GM21381 (cell line): ENCODE data around the gene VPS54.
"Not testable (repeated sequence)": the region's sequence is repeated elsewhere in the genome, so short reads cannot be mapped to it uniquely, and the experiment has no call there.

Experiments used
- ATAC-seq: cut with Tn5 transposase; IDR thresholded peaks from one replicate; pipeline ENCODE4 v1.9.1; 2021; ENCODE audit warnings: mild to moderate bottlenecking, moderate library complexity; ENCODE audit not compliant: unreplicated experiment

Gene VPS54

DNA sequence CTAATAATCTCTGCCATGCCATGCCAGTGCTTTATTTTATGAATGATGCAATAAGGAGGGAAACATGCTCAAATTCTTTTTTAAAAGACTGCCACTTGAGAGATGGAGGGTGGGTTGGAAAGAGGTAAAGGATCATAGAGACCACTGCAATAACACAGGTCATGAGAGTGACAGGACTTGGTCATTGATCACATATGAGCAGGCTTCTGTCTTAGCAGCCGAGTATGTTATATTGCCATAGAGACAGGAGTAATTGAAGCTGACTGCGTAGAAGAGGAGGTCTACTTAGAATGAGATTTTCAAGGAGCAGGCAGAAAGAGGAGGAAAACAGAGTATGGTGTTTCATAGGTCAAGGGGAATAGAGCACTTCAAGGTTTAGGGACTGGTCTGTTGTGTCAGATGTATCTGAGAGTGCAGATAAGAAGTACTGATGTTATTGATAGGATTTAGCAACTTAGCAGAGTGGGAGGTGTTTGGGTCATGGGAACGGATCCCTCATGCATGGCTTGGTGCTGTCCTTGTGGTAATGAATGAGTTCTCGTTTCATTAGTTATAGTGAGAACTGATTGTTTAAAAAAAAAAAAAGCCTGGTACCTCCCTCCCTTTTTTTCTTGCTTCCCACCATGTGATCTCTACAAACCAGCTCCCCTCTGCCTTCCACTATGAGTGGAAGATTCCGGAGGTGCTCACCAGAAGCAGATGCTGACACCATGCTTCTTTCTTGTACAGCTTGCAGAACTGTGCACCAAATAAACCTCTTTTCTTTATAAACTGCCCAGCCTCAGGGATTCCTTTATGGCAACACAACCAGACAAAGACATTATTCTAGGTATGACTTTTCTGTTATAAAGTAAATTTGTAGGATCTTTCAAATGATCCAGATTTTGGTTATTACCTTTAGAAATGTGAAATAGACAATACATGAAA is 144.8 kb downstream of the VPS54 start:
- no peak for ATAC-seq

DNA sequence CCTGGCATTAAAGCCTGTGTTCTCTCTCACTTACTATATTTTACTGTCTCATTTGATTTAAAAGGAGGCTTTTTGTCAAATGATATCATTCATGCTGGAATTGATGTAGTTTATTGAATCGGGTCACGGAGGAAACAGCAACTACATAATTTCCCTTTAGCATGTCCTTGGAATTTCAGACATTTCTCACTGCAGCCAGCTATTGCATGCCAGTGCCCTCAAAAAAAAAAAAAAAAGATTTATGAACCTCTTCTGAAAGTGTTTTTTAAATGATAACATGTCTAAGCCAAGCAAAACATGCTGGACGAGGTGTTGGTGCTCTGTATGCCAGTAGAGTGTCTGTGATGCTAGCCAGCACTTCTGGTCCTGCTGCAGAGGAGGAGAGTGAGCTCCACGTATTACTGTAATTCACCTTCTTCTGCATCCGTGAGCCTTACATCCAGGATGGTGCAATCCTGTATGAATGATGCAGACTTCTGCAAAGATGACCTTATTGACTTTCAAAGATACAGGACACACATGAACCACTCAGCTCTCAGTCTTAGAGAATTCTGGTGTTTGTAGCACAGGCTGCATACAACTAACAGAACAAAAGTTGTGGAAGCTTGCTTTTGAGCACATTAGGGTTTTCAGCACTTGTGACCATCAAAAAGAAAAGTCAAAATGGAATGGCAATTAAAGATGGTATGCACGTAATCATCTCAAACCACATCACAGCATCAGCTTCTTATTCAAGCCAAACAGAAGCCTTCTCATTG is 146.5 kb downstream of the VPS54 start:
- no peak for ATAC-seq

DNA sequence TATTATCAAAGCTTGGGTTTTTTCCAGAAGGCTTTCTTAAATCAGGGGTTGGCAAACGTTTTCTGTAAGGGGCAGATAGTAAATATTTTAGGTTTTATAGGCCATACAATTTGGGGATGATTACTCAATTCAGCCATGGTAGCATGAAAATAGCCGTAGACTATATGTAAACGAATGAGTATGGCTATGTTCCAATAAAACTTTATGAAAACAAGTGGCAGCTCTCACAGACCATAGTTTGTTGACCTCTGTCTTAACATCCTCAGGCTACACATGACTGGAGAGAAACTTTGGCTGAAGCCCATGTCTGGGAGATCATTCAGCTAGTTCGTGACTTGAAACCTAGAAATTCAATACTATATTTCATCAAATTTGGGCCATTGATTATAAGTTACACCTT is 147.4 kb downstream of the VPS54 start:
- no peak for ATAC-seq

DNA sequence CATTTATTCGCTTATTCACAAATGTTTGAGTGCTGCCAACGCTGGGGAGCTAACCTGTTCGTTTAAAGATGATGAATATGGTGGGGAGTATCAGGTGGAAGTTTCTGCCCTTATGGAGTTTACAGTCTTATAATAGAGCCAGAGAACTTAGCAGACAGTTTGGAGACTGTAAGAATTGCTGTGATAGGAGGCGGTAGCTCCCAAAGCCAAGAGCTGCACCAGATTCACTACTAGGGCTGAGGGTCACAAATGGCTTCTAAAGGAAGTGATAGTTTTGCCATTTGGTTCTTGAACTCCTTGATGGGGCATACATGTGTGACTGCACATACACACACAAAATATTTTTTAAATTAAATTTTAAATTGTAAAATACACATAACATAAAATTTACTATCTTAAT is 148.5 kb downstream of the VPS54 start:
- no peak for ATAC-seq

DNA sequence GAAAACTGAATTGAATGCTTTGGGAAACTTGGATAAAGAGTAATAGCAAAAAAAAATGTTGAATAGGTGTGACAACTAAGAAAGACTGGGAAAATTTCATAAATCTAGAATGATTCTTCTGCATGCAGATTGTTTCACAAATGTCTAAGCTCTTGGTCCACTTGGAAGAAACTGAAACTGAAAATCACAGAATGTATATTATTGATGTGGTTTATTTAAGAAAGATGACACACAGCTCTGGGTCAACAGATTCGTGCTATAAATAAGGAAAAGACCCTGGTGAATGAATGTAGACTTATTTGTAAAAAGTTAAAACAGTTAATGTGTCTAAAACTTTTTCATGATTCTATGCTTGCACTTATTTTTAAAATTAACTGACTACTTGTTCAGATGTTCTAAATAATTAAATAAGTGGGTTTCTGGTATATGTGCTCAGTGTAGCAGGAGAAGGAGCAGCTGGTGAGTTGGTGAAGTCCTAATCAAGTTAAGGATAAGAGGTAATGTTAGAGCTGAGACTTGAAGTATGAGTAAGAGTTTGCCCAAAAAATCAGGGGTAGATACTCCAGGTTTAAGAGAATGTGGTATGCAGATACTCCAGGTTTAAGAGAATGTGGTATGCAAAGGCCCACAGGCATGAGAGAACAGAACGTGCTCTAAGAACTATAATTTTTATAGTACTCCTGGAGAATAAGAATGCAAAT is 153.1 kb downstream of the VPS54 start:
- no peak for ATAC-seq

DNA sequence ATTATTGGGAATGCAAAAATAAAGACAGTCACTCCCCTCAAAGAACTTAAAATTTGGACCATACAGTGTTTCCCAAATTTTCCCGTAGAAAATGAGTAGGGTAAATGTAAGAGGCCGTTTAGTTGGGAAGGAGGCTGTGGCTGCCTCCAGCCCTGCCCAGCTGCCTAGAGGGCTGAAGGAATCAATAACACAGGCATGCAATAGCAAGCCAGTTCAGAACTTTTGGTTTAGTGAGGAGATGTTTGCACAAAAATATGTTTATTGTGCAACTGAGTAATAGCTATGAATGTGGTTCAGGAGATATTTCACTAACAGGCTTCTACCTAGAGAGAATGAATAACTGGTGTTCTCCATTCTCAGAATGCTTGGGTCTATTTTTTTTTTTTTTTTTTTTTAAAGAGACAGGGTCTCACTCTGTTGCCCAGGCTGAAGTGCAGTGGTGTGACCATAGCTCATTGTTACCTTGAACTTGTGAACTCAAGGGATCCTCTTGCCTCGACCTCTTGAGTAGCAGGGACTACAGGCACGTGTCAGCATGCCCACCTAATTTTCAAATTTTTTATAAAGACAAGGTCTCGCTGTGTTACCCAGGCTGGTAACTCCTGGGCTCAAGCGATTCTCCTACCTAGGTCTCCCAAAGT is 153.9 kb downstream of the VPS54 start:
- ATAC-seq = no peak

DNA sequence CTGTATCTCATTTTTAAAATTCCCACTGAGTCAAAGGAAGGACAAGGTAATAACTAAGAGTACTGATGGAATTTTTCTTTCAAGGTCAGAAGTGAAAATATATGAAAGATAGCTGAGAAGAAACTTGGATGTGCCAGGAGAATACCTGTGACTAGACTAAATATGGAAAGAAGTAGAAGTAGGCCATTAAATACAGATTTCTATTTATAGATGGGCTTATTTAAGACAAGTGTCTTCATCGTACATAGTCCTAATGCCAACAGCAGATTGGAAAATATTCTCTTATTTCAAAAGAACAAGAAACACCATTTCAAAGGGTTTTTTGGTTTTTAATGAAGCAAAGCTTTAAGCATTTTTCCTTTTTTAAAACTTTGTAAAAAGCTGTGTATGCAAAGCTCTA is 155.5 kb downstream of the VPS54 start:
- ATAC-seq = no peak

DNA sequence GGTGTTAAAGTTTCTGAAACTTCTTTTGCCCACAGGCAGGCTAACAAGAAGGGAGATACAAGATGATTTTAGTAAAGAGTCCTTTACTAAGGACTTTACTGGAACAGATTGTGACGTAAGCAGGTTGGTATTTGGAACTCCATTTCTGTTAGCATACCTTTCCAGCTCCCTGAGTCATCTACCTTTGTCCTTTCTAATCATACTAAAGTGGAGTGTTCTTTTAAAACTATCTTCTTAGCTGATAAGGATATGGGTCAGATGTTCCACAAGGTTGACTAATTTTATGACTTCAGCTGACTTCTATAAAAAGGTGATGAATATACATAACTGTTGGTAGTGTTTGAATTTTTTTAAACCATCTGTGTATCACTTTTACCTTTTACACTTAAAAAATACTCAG is 156.4 kb downstream of the VPS54 start:
- ATAC-seq = no peak

DNA sequence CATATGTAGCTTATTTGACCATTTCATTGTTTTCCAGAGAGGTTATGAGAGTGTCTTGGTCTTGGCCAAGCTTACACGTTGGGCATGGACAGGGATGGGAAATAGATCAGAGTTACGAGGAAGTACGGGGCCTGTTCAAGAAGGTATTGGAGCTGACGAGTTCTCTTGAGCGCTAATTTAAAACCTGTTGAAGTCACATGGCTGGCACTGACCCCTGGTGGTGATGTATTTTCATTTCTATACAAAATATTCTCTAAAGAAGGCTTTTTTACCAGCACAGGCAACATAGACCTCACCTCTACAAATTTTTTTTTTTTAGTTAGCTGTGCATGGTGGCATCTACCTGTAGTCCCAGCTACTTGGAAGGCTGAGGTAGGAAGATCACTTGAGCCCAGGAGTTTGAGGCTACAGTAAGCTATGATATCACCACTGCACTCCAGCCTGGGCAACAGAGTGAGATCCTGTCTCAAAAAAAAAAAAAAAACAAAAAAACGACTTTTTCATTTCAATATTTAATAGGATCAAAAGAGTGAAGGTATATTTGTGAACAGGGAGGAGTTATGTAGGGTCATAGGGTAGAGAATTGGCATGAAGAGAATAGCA is 157.9 kb downstream of the VPS54 start:
- ATAC-seq = peak; percentile 58

DNA sequence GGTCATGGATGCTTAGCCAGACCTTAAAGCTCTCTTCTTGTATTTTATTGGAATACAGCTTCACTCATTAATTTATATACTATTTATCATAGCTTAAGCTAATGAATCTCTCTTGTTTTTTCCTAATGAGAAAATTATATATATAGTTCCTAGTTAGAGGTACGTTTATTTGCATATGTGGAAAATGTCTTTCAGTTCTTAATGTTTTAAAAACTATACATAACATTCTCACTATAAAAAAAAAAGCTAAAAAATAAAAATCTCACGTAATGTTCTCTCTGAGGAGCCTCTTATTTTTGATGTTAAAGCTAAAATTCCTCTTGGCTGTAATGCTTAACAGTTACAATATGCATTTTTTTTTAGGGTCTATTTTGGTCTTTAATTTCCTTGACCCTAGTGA is 160.9 kb downstream of the VPS54 start:
- no peak for ATAC-seq

DNA sequence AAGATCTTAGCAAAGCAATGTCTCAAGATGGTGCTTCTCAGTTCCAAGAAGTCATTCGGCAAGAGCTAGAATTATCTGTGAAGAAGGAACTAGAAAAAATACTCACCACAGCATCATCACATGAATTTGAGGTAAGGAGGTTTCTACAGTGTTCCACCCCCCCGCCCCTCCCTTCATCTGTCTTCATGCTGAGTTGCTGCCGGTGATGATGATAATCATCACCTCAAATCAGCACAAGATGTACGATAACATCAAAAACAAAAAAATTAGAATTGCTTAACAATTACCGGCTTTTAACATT is 163.0 kb downstream of the VPS54 start:
- ATAC-seq = no peak

DNA sequence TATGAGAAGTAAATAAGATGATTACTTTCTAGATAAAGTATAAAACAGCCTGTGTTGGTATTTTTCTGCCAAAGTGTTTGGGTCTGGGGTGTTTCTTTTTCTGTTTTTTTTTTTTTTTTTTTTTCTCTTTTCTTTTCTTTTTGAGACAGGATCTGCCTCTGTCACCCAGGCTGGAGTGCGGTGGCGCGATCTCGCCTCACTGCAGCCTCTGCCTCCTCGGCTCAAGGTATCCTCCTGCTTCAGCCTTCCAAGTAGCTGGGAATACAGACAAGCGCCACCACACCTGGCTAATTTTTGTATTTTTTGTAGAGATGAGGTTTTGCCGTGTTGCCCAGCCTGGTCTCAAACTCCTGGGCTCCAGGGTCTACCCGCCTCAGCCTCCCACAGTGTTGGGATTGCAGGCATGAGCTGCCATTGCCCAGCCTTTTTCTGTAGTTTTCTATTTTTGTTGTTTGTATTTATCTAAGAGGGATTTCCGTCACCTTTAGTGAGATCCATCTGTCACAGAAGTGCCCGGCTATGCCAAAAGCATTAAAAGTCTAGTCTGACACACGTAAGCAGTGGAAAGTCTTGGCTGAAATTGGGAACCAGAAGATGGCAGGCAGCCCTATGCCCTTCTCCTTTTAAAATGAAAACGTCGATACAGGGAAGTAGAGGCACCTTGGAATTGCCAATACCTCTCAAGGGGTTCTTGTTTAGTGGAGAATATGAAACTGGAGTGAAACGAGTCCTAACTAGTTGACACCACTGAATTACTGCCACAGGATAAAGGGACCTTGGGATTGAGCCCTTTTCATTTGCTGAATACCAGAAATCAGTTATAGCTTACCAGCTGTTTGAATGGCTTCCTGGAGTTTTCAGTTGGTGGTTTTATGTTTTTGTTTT is 163.6 kb downstream of the VPS54 start:
- ATAC-seq = no peak

DNA sequence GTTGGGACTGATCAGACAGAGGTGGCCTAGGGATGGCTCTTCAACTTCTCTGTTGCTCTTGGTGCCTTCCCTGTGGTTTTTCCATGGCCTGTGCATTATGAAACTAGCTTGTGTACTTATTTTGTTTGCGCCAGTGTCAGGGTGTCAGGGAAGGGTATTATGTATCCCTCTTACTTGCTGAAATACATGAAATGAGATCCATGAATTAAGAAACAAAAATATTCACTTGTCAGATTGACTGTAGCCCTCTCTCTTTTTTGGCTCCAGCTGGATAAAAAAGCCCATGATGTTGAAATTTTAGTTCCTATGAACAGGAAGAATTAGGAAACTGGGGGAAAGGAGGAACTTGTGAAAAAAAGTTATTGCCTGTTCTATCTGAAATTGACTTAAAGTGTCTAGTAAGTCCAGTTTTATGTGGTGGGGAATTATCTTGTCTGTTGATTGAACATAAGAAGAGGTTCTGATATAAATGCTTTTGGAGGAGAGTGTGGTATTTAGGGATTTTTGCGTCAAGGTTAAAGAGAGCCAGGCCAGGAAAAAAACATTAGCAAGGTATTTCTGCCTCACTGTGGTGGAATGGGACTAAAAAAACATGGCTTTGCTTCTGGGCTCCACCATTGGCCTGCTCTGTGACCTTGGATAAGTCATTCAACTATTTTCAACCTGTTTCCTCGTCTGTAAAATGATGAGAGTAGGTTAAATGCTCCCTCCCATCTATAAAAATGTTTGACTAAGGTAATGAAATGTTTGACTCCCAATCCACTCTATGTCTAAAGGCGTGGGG is 165.5 kb downstream of the VPS54 start:
- no peak for ATAC-seq

DNA sequence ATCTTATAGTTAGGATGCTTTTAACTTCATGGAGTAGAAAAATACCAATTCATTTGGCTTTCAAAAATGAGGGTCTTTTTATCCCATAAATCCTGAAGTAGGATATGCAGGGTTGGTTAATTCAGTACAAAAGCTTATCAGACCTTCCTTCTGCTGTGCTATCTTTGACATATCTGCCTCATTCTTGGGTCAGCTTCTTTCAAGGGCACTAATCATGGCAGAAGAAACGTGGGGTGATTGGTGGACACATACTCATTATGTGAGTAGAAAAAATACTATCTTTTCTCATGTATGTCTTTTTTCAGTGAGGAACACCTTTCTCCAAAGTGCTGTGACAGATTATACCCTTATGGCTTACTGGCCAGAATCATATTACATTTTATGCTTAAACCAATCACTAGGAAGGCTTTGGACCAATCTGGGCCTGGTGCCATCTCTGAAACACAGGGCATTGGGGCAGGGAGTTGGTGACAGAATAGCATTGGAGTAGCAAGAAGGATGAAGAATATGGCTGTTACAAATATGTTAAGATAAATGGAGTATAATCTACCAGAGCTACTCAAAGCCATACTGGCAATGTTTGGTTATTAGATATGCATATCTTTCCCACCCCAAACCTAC is 167.4 kb downstream of the VPS54 start:
- no peak for ATAC-seq

DNA sequence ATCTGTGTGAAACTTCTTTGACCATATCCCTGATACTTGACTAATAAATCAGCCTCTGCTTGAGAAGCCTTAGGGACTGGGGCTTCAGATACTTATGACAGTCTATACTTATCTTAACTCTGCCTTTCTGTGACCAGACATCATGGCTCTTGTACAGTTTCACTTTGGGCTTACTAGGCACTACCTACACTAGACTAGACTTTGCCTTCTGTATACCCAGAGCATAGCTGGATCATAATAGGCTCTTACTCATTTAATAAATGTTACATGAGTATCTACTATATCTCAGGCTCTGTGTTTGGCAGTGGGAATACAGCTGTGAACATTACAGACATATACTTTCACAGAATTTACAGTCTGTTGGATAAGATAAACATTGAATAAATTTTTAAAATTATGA is 168.6 kb downstream of the VPS54 start:
- ATAC-seq = peak; percentile 51

DNA sequence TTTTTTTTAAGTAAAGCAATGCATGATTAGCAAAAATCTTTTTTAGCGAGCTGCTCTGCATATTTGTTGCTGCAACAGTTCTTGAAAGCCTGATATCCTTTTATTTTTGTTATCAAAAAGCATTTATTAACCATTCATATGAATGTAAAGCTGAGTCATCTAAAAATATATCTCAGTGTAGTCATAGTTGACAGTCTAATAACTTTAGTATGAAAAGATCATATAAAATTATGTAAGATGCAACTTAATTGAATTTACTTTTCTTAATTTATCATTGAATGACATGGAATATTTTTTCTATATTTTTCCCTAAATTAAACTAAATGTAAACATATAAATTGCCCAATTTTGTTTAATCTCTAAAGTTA is 169.0 kb downstream of the VPS54 start:
- no peak for ATAC-seq

DNA sequence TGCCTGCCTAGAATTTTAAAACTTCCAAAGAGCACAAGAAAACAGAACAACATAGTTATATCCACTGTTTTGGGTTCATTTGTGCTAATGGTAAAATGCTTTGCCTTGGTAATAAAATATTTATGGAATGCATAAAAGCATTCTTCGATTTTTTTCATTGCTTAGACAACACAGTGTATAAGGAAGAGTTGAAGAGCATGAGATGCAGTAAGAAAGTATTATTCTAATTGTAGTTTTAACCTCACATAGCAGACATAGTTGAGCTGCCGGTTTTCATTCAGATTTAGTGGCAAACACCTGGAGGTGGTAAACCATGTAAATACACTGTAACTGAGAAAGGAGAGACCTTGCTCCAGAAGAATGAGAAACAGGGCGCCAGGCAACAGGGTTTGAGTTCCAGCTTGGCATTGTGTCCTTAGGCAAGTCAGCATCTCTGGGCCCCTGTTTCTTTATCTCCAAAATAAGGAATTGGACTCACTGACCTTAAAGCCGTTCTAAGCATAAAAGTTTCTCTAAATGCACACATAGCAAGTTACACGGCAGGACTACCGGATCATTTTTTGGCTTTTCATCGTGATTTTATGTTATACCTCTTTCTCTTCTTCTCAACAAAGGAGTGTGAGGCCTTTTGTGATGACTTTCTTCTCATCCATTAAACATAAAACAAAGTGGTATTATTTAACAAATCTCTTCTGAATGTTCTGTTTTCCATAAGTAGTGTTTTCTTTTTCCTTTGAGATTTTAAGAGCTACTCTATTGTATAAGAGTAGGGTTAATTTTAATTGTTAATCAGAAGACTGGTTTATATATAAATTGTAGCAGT is 169.6 kb downstream of the VPS54 start:
- ATAC-seq = no peak

DNA sequence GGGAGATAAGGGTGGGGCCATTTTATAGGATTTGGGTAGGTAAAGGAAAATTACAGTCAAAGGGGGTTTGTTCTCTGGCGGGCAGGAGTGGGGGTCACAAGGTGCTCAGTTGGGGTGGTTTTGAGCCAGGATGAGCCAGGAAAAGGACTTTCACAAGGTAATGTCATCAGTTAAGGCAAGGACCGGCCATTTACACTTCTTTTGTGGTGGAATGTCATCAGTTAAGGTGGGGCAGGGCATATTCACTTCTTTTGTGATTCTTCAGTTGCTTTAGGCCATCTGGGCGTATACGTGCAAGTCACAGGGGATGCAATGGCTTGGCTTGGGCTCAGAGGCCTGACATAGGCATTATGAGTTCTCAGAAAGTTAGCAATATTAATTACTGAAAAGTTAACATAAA is 171.7 kb downstream of the VPS54 start:
- ATAC-seq = not testable (repeated sequence)
